Kidney (tissue), 14 donors: ENCODE measurements around the gene NOS1. TPM values are rescaled to one million over a fixed set of nuclear protein-coding genes. Genes with fewer than 3 reads are reported as not detected.

Source experiments
- DNase-seq, 5 donors: peaks; one replicate each; pipeline ENCODE4 v3.0.0-alpha.2; 2013 to 2020
- FAIRE-seq: peaks from 2 replicates; lab custom pipeline; 2012; peaks lifted over from hg19 to GRCh38; lab: Jason Lieb, UNC
- H3K27ac ChIP-seq, 2 donors: one replicate each; pipeline ENCODE4 v1.7.0; 2013; ENCODE audit warnings: low read depth in 2 of 2, low read length in 2 of 2, inconsistent platforms in 1 of 2
- H3K27me3 ChIP-seq: one replicate; pipeline ENCODE4 v1.7.1; 2013; ENCODE audit warnings: low read length, inconsistent platforms; ENCODE audit not compliant: control insufficient read depth, insufficient read depth
- H3K36me3 ChIP-seq, 3 donors: one replicate each; pipeline versions ENCODE4 v1.7.0 to v1.7.1; 2013; ENCODE audit warnings: low read length in 3 of 3, control low read depth in 1 of 3, inconsistent platforms in 1 of 3; ENCODE audit not compliant: insufficient read depth in 3 of 3, control insufficient read depth in 2 of 3
- H3K4me1 ChIP-seq, 3 donors: one replicate each; pipeline versions ENCODE4 v1.7.0 to v1.7.1; 2013; ENCODE audit warnings: low read length in 3 of 3, inconsistent platforms in 1 of 3, low read depth in 1 of 3; ENCODE audit not compliant: control insufficient read depth in 2 of 3, insufficient read depth in 2 of 3
- H3K4me3 ChIP-seq, 3 donors: one replicate each; pipeline versions ENCODE4 v1.7.0 to v1.8.1; 2013; ENCODE audit warnings: low read length in 3 of 3, control low read depth in 1 of 3, inconsistent platforms in 1 of 3
- H3K9ac ChIP-seq, 3 donors: one replicate each; pipeline versions ENCODE4 v1.7.0 to v1.7.1; 2013; ENCODE audit warnings: low read length in 3 of 3, control low read depth in 1 of 3, inconsistent platforms in 1 of 3
- H3K9me3 ChIP-seq, 3 donors: one replicate each; pipeline versions ENCODE4 v1.7.0 to v1.7.1; 2013; ENCODE audit warnings: low read length in 3 of 3, control low read depth in 1 of 3, inconsistent platforms in 1 of 3; ENCODE audit not compliant: control insufficient read depth in 2 of 3, insufficient read depth in 1 of 3
- intact Hi-C: fragments of 100-400 bp; cut with DNase I; formaldehyde crosslinking; loops from one replicate; pipeline ENCODE4 v1.11.1; 2022
- polyA plus RNA-seq: library from polyadenylated mRNA; stranded (reverse); fragments of 350-450 nt; fragmentation: Illumina TruSeq; extraction: RNeasy Lipid Tissue Mini Kit (QIAGEN cat#74804); gene quantifications from one replicate; pipeline ENCODE4 v1.2.3, GENCODE V29; 2014; ENCODE audit warnings: low read depth, low replicate concordance; ENCODE audit not compliant: insufficient read depth
- total RNA-seq: library from RNA; stranded (reverse); fragmentation: NEBNext Ultra II Directional; extraction: Animal tissue kit (Norgen Biotek cat#: 25700); gene quantifications from one replicate; pipeline ENCODE4 v1.2.1, GENCODE V29; 2021
- TF ChIP-seq, protein P1 (sequence below): IDR thresholded peaks from 3 replicates; pipeline ENCODE4 v1.5.1; 2012; ENCODE audit warnings: mild to moderate bottlenecking, moderate library complexity, borderline replicate concordance; ENCODE audit not compliant: insufficient read depth; ENCODE audit errors: extremely low read depth
- donor health status: control.
- donor health status: control.
- donor health status: control.
- donor health status: control.
- donor health status: control.
- donor health status: DM: yes; HTN: yes; CAD: no.
- donor health status: Normal renal cell carcinoma (clear cell type).

Gene NOS1
- total and polyA plus RNA-seq, 2 donors from 2014 or later: 1.3 to 6.5 TPM

- Histone ChIP-seq H3K27ac (no peak overlapping the region), H3K9ac (no peak overlapping the region)
Observed at GRCh38 chr12:117273091-117273490, 88.3 kb downstream of the NOS1 start.

DNA sequence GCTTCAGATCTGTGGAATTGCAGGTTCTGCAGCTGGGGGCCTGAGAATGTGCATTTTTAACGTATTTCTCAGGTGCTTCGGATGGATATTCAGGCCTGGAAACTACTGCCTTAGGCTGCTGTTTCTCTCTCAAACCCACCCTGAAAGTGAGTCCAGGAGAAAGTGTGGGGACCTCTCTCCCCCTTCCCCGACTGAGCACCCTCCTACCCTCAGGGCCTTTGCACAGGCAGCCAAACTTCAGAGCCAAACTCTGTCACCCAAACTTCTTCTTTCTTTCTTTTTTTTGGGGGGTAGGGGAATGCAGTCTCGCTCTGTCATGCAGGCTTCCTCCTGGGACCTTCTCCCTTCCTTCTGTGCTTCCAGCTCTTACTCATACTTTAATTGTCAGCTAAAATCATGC lies 88.7 kb downstream of the NOS1 start:
- H3K4me1 ChIP-seq: no peaks in the 10 kb centered on the region
- H3K9ac ChIP-seq: no peak overlapping the region
- no peaks in the 10 kb centered on the region for H3K9me3 ChIP-seq
- intact Hi-C loops: no loop called here
- TF ChIP-seq, protein P1, sequence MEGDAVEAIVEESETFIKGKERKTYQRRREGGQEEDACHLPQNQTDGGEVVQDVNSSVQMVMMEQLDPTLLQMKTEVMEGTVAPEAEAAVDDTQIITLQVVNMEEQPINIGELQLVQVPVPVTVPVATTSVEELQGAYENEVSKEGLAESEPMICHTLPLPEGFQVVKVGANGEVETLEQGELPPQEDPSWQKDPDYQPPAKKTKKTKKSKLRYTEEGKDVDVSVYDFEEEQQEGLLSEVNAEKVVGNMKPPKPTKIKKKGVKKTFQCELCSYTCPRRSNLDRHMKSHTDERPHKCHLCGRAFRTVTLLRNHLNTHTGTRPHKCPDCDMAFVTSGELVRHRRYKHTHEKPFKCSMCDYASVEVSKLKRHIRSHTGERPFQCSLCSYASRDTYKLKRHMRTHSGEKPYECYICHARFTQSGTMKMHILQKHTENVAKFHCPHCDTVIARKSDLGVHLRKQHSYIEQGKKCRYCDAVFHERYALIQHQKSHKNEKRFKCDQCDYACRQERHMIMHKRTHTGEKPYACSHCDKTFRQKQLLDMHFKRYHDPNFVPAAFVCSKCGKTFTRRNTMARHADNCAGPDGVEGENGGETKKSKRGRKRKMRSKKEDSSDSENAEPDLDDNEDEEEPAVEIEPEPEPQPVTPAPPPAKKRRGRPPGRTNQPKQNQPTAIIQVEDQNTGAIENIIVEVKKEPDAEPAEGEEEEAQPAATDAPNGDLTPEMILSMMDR: no peak
- FAIRE-seq: no peak
- no peaks in the 10 kb centered on the region for H3K27me3 ChIP-seq
- no peak overlapping the region for H3K27ac ChIP-seq
- no peak overlapping the region for H3K4me3 ChIP-seq
- H3K36me3 ChIP-seq: no peaks in the 10 kb centered on the region
- DNase-seq: no peak

More at GRCh38 chr12:117273091-117273490, 88.3 kb downstream of the NOS1 start:
- FAIRE-seq (no peak), DNase-seq (no peak)
- TF ChIP-seq, protein P1: no peak
- no peaks in the 10 kb centered on the region for H3K9me3 ChIP-seq
- intact Hi-C loops: no loop called here
- no peaks in the 10 kb centered on the region for H3K27me3 ChIP-seq
- no peaks in the 10 kb centered on the region for H3K4me1 ChIP-seq
- no peaks in the 10 kb centered on the region for H3K36me3 ChIP-seq
- no peak overlapping the region for H3K4me3 ChIP-seq

- no peaks in the 10 kb centered on the region for H3K9me3 ChIP-seq
- H3K4me1 ChIP-seq: no peaks in the 10 kb centered on the region
- no peaks in the 10 kb centered on the region for H3K27me3 ChIP-seq
- peaks cover 0 to 3% (median 0%) of the 10 kb centered on the region in 3 donors for H3K36me3 ChIP-seq
- no peak for DNase-seq
- FAIRE-seq: no peak
- intact Hi-C loops: no loop called here
- H3K4me3 ChIP-seq: no peak overlapping the region
- no peak overlapping the region for H3K27ac ChIP-seq
- H3K9ac ChIP-seq: no peak overlapping the region
- TF ChIP-seq, protein P1: no peak
Observed at GRCh38 chr12:117262749-117263148, 98.7 kb downstream of the NOS1 start.

GRCh38 chr12:117261247-117261646 lies 100.2 kb downstream of the NOS1 start:
- no peak for DNase-seq
- no peaks in the 10 kb centered on the region for H3K9me3 ChIP-seq
- H3K4me3 ChIP-seq: no peak overlapping the region
- H3K9ac ChIP-seq: no peak overlapping the region
- no peak overlapping the region for H3K27ac ChIP-seq
- peaks cover 0 to 3% (median 0%) of the 10 kb centered on the region in 3 donors for H3K36me3 ChIP-seq
- intact Hi-C loops: no loop called here
- no peaks in the 10 kb centered on the region for H3K4me1 ChIP-seq
- H3K27me3 ChIP-seq: no peaks in the 10 kb centered on the region
- TF ChIP-seq, protein P1: no peak
- FAIRE-seq: no peak
